HG03066 (cell line): ENCODE results near the gene SELENOP.
A peak's percentile ranks its signal among the peaks of the same experiment; 100 is the strongest.

Experiments used
- ATAC-seq: cut with Tn5 transposase; IDR thresholded peaks from one replicate; pipeline ENCODE4 v1.9.1; 2021; ENCODE audit warnings: low read depth; ENCODE audit not compliant: unreplicated experiment

The SELENOP gene

GRCh38 chr5:42799241-42799608 lies 12.5 kb downstream of the SELENOP start:
- ATAC-seq = no peak

GRCh38 chr5:42798284-42799240 lies 13.1 kb downstream of the SELENOP start:
- ATAC-seq = no peak

- ATAC-seq = no peak
Observed at GRCh38 chr5:42791151-42791550, 20.5 kb downstream of the SELENOP start.

- ATAC-seq = no peak
Observed at GRCh38 chr5:42787845-42788244, 23.8 kb downstream of the SELENOP start.

- no peak for ATAC-seq
Observed at GRCh38 chr5:42787073-42787472, 24.6 kb downstream of the SELENOP start.

- no peak for ATAC-seq
Observed at GRCh38 chr5:42785756-42786155, 25.9 kb downstream of the SELENOP start.

- ATAC-seq = no peak
Observed at GRCh38 chr5:42784132-42784531, 27.6 kb downstream of the SELENOP start.

- ATAC-seq = no peak
Observed at GRCh38 chr5:42781584-42781983, 30.1 kb downstream of the SELENOP start.

GRCh38 chr5:42779083-42779482 lies 32.6 kb downstream of the SELENOP start:
- peak; percentile 68 for ATAC-seq

GRCh38 chr5:42772265-42772993 lies 39.3 kb downstream of the SELENOP start:
- ATAC-seq = no peak

GRCh38 chr5:42770003-42770402 lies 41.7 kb downstream of the SELENOP start:
- no peak for ATAC-seq

- no peak for ATAC-seq
Observed at GRCh38 chr5:42768106-42768504, 43.6 kb downstream of the SELENOP start.

- no peak for ATAC-seq
Observed at GRCh38 chr5:42767491-42768105, 44.1 kb downstream of the SELENOP start.

GRCh38 chr5:42761791-42762190 lies 49.9 kb downstream of the SELENOP start:
- ATAC-seq = no peak

GRCh38 chr5:42760426-42760825 lies 51.3 kb downstream of the SELENOP start:
- no peak for ATAC-seq

GRCh38 chr5:42759456-42759855 lies 52.2 kb downstream of the SELENOP start:
- no peak for ATAC-seq

- peak; percentile 87 for ATAC-seq
Observed at GRCh38 chr5:42756606-42757601, 54.8 kb downstream of the SELENOP start, which contains the start of gene CCDC152. TSS of gene CCDC152 (plus strand) at chr5:42756818. CDS start at chr5:42759122, 2,304 bp downstream.

GRCh38 chr5:42753099-42753498 lies 58.6 kb downstream of the SELENOP start:
- ATAC-seq = no peak

GRCh38 chr5:42751044-42751443 lies 60.6 kb downstream of the SELENOP start:
- ATAC-seq = no peak

GRCh38 chr5:42750507-42750906 lies 61.2 kb downstream of the SELENOP start:
- no peak for ATAC-seq
